H9 (cell line): ENCODE measurements around the gene NOLC1. TPM values are rescaled to one million over a fixed set of nuclear protein-coding genes. Genes with fewer than 3 reads are reported as not detected.

Experiments
- DNase-seq: peaks from one replicate; pipeline ENCODE4 v3.0.0-alpha.2; 2017
- H2AFZ ChIP-seq: one replicate; pipeline ENCODE4 v1.6.1; 2013; ENCODE audit warnings: mild to moderate bottlenecking, low read length, control low read depth, moderate library complexity
- H2AK5ac ChIP-seq: 2 replicates; pipeline ENCODE4 v1.6.1; 2013; ENCODE audit warnings: low read length, control low read depth, mixed read lengths; ENCODE audit not compliant: insufficient read length
- H2BK120ac ChIP-seq: one replicate; pipeline ENCODE4 v1.6.1; 2013; ENCODE audit warnings: low read depth, mild to moderate bottlenecking, low read length, control low read depth, inconsistent platforms; ENCODE audit not compliant: poor library complexity, severe bottlenecking
- H2BK12ac ChIP-seq: 2 replicates; pipeline ENCODE4 v1.6.1; 2013; ENCODE audit warnings: low read length, control low read depth, mixed read lengths, low read depth; ENCODE audit not compliant: insufficient read length
- H2BK15ac ChIP-seq: 2 replicates; pipeline ENCODE4 v1.6.1; 2013; ENCODE audit warnings: low read depth, low read length, control low read depth
- H2BK20ac ChIP-seq: one replicate; pipeline ENCODE4 v1.6.1; 2013; ENCODE audit warnings: low read depth, mild to moderate bottlenecking, low read length, control low read depth, inconsistent platforms; ENCODE audit not compliant: poor library complexity, severe bottlenecking
- H2BK5ac ChIP-seq: 2 replicates; pipeline ENCODE4 v1.6.1; 2013; ENCODE audit warnings: low read length, control low read depth, mixed read lengths; ENCODE audit not compliant: insufficient read length
- H3K14ac ChIP-seq: 2 replicates; pipeline ENCODE4 v1.6.1; 2013; ENCODE audit warnings: low read length, control low read depth; ENCODE audit not compliant: insufficient read depth
- H3K18ac ChIP-seq: 2 replicates; pipeline ENCODE4 v1.6.1; 2013; ENCODE audit warnings: low read depth, mild to moderate bottlenecking, mixed read lengths, low read length, control low read depth; ENCODE audit not compliant: insufficient read length
- H3K23ac ChIP-seq: 2 replicates; pipeline ENCODE4 v1.6.1; 2013; ENCODE audit warnings: low read length, control low read depth, mixed read lengths, low read depth; ENCODE audit not compliant: insufficient read length
- H3K23me2 ChIP-seq: 2 replicates; pipeline ENCODE4 v1.6.1; 2013; ENCODE audit warnings: low read depth, mild to moderate bottlenecking, mixed read lengths, low read length, control low read depth; ENCODE audit not compliant: insufficient read length, poor library complexity, severe bottlenecking
- H3K27ac ChIP-seq: 2 replicates; pipeline ENCODE4 v1.5.1; 2013; ENCODE audit warnings: low read length, control low read depth, mixed read lengths, low read depth; ENCODE audit not compliant: insufficient read length
- H3K27me3 ChIP-seq: 2 replicates; pipeline ENCODE4 v1.6.1; 2013; ENCODE audit warnings: low read length, control low read depth, inconsistent platforms; ENCODE audit not compliant: insufficient read depth
- H3K4ac ChIP-seq: 2 replicates; pipeline ENCODE4 v1.6.1; 2013; ENCODE audit warnings: low read depth, mild to moderate bottlenecking, control low read depth, inconsistent platforms, low read length, moderate library complexity
- H3K4me1 ChIP-seq: 2 replicates; pipeline ENCODE4 v1.6.1; 2013; ENCODE audit warnings: low read length, control low read depth, inconsistent platforms; ENCODE audit not compliant: insufficient read depth
- H3K4me2 ChIP-seq: 2 replicates; pipeline ENCODE4 v1.6.1; 2013; ENCODE audit warnings: low read length, control low read depth, mixed read lengths; ENCODE audit not compliant: insufficient read length, insufficient read depth
- H3K56ac ChIP-seq: 2 replicates; pipeline ENCODE4 v1.6.1; 2013; ENCODE audit warnings: low read depth, mild to moderate bottlenecking, mixed read lengths, low read length, control low read depth; ENCODE audit not compliant: insufficient read length
- H3K79me1 ChIP-seq: 2 replicates; pipeline ENCODE4 v1.6.1; 2013; ENCODE audit warnings: low read depth, mild to moderate bottlenecking, moderate library complexity, low read length, control low read depth, inconsistent platforms; ENCODE audit not compliant: insufficient read depth, poor library complexity, severe bottlenecking
- H3K79me2 ChIP-seq: 2 replicates; pipeline ENCODE4 v1.6.1; 2013; ENCODE audit warnings: low read length, control low read depth, inconsistent platforms; ENCODE audit not compliant: insufficient read depth
- H3K9ac ChIP-seq: 2 replicates; pipeline ENCODE4 v1.6.1; 2013; ENCODE audit warnings: low read length, control low read depth, mixed read lengths; ENCODE audit not compliant: insufficient read length; ENCODE audit errors: extremely low read depth
- H3K9me3 ChIP-seq: one replicate; pipeline ENCODE4 v1.6.1; 2013; ENCODE audit warnings: low read depth, low read length, inconsistent platforms; ENCODE audit not compliant: control insufficient read depth
- H3T11ph ChIP-seq: one replicate; pipeline ENCODE4 v1.6.1; 2013; ENCODE audit warnings: mild to moderate bottlenecking, low read length, control low read depth, inconsistent platforms
- H4K20me1 ChIP-seq: one replicate; pipeline ENCODE4 v1.6.1; 2013; ENCODE audit not compliant: control insufficient read depth, insufficient read length, insufficient read depth
- H4K5ac ChIP-seq: 2 replicates; pipeline ENCODE4 v1.6.1; 2013; ENCODE audit warnings: low read depth, mild to moderate bottlenecking, mixed read lengths, low read length, control low read depth; ENCODE audit not compliant: insufficient read length
- H4K8ac ChIP-seq: replicated peaks from 2 replicates; pipeline ENCODE4 v1.6.1; 2013; ENCODE audit warnings: low read length, control low read depth, mixed read lengths, low read depth; ENCODE audit not compliant: insufficient read length
- H4K91ac ChIP-seq: 2 replicates; pipeline ENCODE4 v1.6.1; 2013; ENCODE audit warnings: low read depth, mild to moderate bottlenecking, moderate library complexity, mixed read lengths, low read length, control low read depth; ENCODE audit not compliant: insufficient read length
- H3K27ac Mint-ChIP-seq, 3 experiments: 2 replicates in 2 of 3; 3 replicates in 1 of 3; pipeline ENCODE4 v1.8.0; 2020 to 2021; ENCODE audit warnings: mixed read lengths in 3 of 3, mild to moderate bottlenecking in 1 of 3, moderate library complexity in 1 of 3
- H3K27me3 Mint-ChIP-seq: 2 replicates; pipeline ENCODE4 v1.8.0; 2021; ENCODE audit warnings: low read depth, mild to moderate bottlenecking, moderate library complexity, mixed read lengths
- H3K36me3 Mint-ChIP-seq, 3 experiments: 2 replicates in 2 of 3; 3 replicates in 1 of 3; pipeline ENCODE4 v1.8.0; 2020 to 2021; ENCODE audit warnings: low read depth in 3 of 3, mixed read lengths in 3 of 3; ENCODE audit not compliant: insufficient read depth in 1 of 3
- H3K4me1 Mint-ChIP-seq, 2 experiments: 2 replicates each; pipeline ENCODE4 v1.8.0; 2020; ENCODE audit warnings: mixed read lengths in 2 of 2
- H3K4me3 Mint-ChIP-seq, 2 experiments: 2 replicates in 1 of 2; 3 replicates in 1 of 2; pipeline ENCODE4 v1.8.0; 2020 to 2021; ENCODE audit warnings: mild to moderate bottlenecking in 2 of 2, mixed read lengths in 2 of 2, moderate library complexity in 1 of 2
- H3K9me3 Mint-ChIP-seq, 2 experiments: 2 replicates in 1 of 2; 3 replicates in 1 of 2; pipeline ENCODE4 v1.8.0; 2020; ENCODE audit warnings: mild to moderate bottlenecking in 2 of 2, mixed read lengths in 2 of 2, moderate library complexity in 1 of 2
- WGBS: extraction: QIAGEN DNeasy Blood & Tissue Kit; methylation state at CpG from one replicate; pipeline ENCODE4 v1.1.7; 2013; ENCODE audit warnings: missing lambda C conversion rate, low lambda C conversion rate, mixed read lengths; ENCODE audit not compliant: insufficient read length; ENCODE audit errors: extremely low coverage; 5-methylcytosine and 5-hydroxymethylcytosine counted together
- total RNA-seq: library from RNA; stranded (reverse); gene quantifications from 2 replicates; pipeline ENCODE4 v1.2.1, GENCODE V29; 2021
- TF ChIP-seq, protein P1 (sequence below): fragments of 200-600 bp; sonication (generic); conservative IDR thresholded peaks from 3 replicates; pipeline ENCODE4 v1.8.0; 2021; ENCODE audit warnings: antibody characterized with exemption, mild to moderate bottlenecking

Gene NOLC1
- total RNA-seq, 1 experiment from 2014 or later: 171 TPM

DNA sequence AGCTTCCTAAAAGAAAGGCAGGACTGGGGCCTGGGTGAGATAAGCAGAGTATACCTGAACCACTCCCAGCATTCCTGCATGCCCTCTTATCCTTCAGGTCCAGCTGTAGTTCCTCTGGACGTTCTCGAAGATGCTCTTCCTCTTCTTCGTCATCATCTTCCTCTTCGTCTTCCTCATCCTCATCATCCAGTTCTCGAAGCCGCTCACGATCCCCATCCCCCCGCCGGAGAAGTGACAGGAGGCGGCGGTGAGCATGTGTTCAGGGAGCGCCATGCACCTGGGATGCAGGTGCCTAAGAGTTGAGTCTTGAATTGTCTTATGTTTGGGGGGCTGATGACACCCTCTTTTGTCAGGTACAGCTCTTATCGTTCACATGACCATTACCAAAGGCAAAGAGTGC, 3.9 kb upstream of the NOLC1 start:
- Mint-ChIP-seq H3K36me3 (peaks cover 61 to 89% (median 76%) of the 10 kb centered on the region in 3 experiments), H3K27me3 (no peaks in the 10 kb centered on the region), H3K4me3 (no peak overlapping the region), H3K9me3 (no peaks in the 10 kb centered on the region), H3K4me1 (peaks cover 14 to 17% of the 10 kb centered on the region in 2 experiments), H3K27ac (no peak overlapping the region; a peak in 2 of 7 replicates)
- DNase-seq: no peak
- Histone ChIP-seq H2AK5ac (no peak overlapping the region), H3K14ac (no peak overlapping the region), H3K4ac (no peak overlapping the region), H3K9ac (no peak overlapping the region), H3K23me2 (peaks cover 5% of the 10 kb centered on the region), H3K18ac (no peak overlapping the region), H3K27ac (no peak overlapping the region), H4K20me1 (no peaks in the 10 kb centered on the region), H2BK20ac (no peak overlapping the region), H4K8ac (no peak overlapping the region), H2BK5ac (no peak overlapping the region), H2AFZ (no peak overlapping the region), H3K4me1 (peaks cover 2% of the 10 kb centered on the region; the same call in 1 of the 2 replicates), H3K79me1 (no peaks in the 10 kb centered on the region), H3K79me2 (peaks cover 8% of the 10 kb centered on the region), H4K91ac (no peak overlapping the region), H3K4me2 (no peak overlapping the region), H3K56ac (no peak overlapping the region), H3K9me3 (no peaks in the 10 kb centered on the region), H2BK15ac (no peak overlapping the region), H2BK12ac (no peak overlapping the region), H2BK120ac (no peak overlapping the region), H4K5ac (no peak overlapping the region), H3T11ph (no peak overlapping the region), H3K23ac (no peak overlapping the region), H3K27me3 (no peaks in the 10 kb centered on the region)
- TF ChIP-seq, protein P1, sequence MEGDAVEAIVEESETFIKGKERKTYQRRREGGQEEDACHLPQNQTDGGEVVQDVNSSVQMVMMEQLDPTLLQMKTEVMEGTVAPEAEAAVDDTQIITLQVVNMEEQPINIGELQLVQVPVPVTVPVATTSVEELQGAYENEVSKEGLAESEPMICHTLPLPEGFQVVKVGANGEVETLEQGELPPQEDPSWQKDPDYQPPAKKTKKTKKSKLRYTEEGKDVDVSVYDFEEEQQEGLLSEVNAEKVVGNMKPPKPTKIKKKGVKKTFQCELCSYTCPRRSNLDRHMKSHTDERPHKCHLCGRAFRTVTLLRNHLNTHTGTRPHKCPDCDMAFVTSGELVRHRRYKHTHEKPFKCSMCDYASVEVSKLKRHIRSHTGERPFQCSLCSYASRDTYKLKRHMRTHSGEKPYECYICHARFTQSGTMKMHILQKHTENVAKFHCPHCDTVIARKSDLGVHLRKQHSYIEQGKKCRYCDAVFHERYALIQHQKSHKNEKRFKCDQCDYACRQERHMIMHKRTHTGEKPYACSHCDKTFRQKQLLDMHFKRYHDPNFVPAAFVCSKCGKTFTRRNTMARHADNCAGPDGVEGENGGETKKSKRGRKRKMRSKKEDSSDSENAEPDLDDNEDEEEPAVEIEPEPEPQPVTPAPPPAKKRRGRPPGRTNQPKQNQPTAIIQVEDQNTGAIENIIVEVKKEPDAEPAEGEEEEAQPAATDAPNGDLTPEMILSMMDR: no peak
- no CpG with 5 or more reads among the region's 13 CpGs for WGBS
